Adipose tissue (tissue), 3 donors: ENCODE data around the gene UCHL5. TPM values are rescaled to one million over a fixed set of nuclear protein-coding genes. Genes with fewer than 3 reads are reported as not detected.
"Not testable (repeated sequence)": the region's sequence is repeated elsewhere in the genome, so short reads cannot be mapped to it uniquely, and the experiment has no call there.

Experiments
- H3K27ac ChIP-seq: one replicate; pipeline ENCODE4 v1.5.1; 2013; ENCODE audit warnings: low read depth, low read length
- WGBS, 3 donors: extraction: QIAGEN DNeasy Blood & Tissue Kit; methylation state at CpG; one replicate each; pipeline ENCODE4 v1.1.7; 2013; 5-methylcytosine and 5-hydroxymethylcytosine counted together
- polyA plus RNA-seq, 3 donors: library from polyadenylated mRNA; stranded (reverse); fragments of 200-250 nt; gene quantifications; one replicate each; pipeline ENCODE4 v1.2.3, GENCODE V29; 2013
- donor health status: healthy with polysubstance abuse.
- donor health status: Bipolar disorder and iron deficiency.
- donor health status: healthy.

UCHL5 gene
- polyA plus RNA-seq, 3 donors, result 14.4 to 16.0 (median 15.0) TPM

DNA sequence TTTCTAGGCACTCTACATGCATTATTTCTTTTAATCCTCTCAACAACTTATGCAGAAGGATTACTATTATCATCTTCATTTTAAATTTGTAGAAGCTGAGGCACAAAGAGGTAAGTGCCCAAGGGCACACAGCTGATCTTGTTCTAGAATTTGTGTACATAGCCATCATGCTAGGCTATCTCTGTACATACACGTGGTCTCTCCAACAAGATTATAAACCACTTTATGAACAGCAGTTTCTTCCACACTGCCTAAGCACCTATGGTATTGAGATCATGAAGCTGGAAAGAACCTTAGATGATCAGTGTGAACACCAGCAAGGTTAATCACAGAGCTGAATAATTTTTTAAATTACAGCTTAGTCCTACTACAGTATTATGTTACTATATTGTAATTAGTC lies 28.9 kb downstream of the UCHL5 start:
- no peak overlapping the region for H3K27ac ChIP-seq
- 39 to 86% (median 85%) methylated on average over 1 of the region's 1 CpG for WGBS, 3 donors

DNA sequence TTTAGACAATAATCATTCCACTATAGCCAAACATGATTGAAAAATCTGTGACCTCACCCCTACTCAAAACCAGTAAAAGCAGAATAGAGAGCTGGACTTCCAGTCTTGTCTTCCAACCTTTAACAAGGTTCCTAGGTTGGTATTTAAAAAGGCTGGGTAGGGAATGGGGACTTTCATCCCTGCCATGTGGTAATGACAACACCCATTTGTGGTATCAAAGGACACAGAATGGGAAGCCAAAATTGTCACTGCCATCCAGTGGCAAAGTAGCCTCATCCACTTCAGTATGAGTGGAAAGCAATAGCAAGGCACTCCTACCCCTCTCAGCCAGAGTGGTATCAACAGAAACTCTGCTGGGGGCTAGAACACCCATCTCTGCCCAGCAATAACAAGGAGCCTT lies 33.9 kb downstream of the UCHL5 start:
- no peak overlapping the region for H3K27ac ChIP-seq

- no peak overlapping the region for H3K27ac ChIP-seq
Observed at GRCh38 chr1:193019442-193020026, 39.6 kb downstream of the UCHL5 start.

DNA sequence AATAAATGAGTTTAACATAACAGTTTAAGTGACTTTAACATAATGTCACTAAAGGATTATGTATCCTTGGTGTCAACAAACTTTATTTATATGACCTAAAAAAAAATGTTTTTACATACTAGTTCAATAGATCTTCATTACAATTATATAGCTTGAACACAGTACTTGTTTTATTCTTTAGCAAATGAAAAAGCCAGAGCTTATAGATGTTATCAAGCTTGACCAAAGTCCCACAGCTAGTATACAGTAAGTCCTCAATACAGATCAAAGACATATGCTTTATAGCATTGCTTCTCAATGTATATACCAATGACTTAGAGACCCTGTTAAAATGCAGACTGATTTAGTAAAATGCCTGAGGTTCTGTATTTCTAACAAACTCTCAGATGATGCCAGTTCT lies 42.4 kb downstream of the UCHL5 start:
- H3K27ac ChIP-seq, result no peak overlapping the region

DNA sequence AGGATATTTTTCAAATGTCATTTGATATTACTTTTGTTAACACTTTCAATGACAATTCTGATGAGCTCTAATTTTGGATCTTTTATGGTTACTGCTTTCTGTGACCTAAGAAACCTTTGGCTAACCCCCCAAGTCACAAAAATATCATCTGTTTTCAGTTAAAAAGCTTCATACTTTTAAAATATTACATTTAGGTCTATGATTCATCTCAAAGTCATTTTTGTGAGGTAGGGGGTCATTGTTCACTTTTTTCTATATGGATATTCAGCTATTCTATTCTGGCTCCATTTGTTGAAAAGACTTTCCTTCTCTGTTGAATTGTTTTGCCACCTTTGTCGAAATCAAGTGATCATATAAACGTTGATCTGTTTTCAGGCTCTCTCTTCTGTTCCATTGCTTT lies 44.8 kb downstream of the UCHL5 start:
- H3K27ac ChIP-seq, result no peak overlapping the region
- 44 to 79% (median 76%) methylated on average over 2 of the region's 2 CpGs for whole genome bisulfite sequencing, 3 donors

DNA sequence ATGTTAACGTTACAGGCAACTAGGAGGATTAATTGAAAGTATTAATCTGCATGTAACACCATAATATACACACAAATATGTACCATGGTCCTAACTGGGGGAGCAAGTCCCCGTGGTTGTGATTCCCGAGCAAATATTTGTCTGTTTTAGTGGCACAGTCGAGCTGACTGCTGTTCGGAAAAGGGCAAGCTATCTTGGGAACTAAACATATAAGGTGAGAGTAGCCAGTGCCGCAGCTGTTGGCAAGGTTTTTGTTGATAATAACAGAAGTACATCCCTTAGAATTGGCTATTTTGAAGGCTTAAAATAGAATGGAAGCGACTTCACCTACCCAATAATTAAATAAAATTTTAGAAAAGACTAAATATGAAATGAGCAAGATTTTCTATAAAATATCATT lies 45.5 kb downstream of the UCHL5 start:
- H3K27ac ChIP-seq, result no peak overlapping the region
- 37 to 87% (median 76%) methylated on average over 7 of the region's 7 CpGs for WGBS, 3 donors

- WGBS, 3 donors, result 52 to 81% (median 66%) methylated on average over 2 of the region's 2 CpGs
- H3K27ac ChIP-seq, result no peak overlapping the region
Observed at GRCh38 chr1:193013005-193013404, 46.2 kb downstream of the UCHL5 start.

DNA sequence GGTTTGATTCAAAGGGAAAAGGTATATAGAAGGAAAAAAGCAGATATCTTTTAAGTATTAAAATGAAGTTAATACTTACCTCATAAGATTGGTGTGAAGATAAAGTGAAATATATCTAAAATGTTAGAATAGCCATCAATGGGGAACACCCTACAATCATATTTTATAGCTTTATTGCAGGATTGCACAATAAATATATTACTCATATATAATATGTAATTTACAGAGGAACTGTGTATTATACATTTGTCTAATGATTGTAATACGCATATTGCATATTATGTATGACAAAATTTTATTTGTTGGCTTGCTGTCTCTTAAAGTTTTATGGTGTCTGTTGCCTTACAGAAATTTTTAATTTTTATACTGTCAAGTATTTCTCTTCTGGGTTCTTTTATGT lies 47.8 kb downstream of the UCHL5 start:
- no peak overlapping the region for H3K27ac ChIP-seq
- 93 to 100% (median 100%) methylated on average over 1 of the region's 1 CpG for WGBS, 3 donors

- WGBS, 3 donors, result 46 to 94% (median 82%) methylated on average over 3 of the region's 3 CpGs
- no peak overlapping the region for H3K27ac ChIP-seq
Observed at GRCh38 chr1:193009501-193009900, 49.7 kb downstream of the UCHL5 start.

GRCh38 chr1:193005785-193006184 lies 53.4 kb downstream of the UCHL5 start:
- no peak overlapping the region for H3K27ac ChIP-seq
- 94 to 97% (median 95%) methylated on average over 5 of the region's 5 CpGs for WGBS, 3 donors

DNA sequence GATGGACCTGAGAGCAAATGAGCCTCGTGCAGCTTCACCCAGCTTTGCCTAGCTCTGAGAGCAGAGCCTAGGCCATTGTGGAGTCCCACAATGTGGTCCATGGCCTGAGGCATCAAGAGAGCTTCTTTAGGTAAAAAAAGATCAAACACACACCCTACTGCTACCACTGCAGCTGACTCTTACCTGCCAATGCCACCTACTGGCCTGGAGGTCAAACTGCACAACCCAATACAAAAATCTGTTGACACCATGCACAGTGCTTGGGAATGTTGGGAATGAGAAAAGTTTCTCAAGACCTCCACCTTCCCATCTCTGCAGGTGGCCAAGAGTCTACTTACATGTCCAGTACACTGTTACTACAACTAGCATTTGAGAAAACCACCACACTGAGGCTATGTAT lies 60.6 kb downstream of the UCHL5 start:
- H3K27ac ChIP-seq, result no peak overlapping the region
- WGBS, 3 donors, result 92 to 100% (median 93%) methylated on average over 1 of the region's 1 CpG

DNA sequence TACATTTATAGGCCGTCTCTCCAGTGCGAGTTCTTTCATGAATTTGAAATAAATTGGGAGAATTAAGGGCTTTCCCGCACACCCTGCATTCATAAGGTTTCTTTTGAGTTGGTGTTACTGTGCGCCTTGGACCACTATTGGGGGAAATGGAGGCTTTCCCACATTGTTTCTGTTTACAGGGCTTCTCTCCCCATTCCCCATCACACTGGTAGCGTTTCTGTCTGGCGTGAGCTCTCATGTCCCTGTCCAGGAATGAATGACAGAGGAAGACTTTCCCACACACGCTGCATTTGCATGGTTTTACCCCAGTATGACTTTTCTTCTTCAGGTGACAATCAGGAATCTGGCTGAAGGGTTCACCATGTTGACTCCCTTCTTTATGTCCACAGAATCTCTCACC lies 65.0 kb downstream of the UCHL5 start:
- WGBS, 3 donors, result 98 to 99% (median 99%) methylated on average over 7 of the region's 7 CpGs

GRCh38 chr1:192993426-192994085 lies 65.6 kb downstream of the UCHL5 start:
- WGBS, 3 donors, result 92 to 94% (median 93%) methylated on average over 10 of the region's 10 CpGs
- no peak overlapping the region for H3K27ac ChIP-seq

More for the DNA sequence above, 65.0 kb downstream of the UCHL5 start:
- no peak overlapping the region for H3K27ac ChIP-seq

DNA sequence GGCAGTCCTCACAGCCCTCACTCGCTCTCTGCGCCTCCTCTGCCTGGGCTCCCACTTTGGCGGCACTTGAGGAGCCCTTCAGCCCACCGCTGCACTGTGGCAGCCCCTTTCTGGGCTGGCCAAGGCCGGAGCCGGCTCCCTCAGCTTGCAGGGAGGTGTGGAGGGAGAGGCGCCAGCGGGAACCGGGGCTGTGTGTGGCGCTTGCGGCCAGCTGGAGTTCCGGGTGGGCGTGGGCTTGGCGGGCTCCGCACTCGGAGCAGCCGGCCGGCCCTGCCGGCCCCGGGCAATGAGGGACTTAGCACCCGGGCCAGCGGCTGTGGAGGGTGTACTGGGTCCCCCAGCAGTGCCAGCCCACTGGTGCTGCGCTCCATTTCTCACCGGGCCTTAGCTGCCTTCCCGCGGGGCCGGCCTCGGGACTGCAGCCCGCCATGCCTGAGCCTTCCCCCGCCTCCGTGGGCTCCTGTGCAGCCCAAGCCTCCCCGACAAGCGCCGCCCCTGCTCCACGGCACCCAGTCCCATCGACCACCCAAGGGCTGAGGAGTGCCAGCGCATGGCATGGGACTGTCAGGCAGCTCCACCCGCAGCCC lies 72.3 kb downstream of the UCHL5 start:
- not testable (repeated sequence) for H3K27ac ChIP-seq
- 91 to 98% (median 95%) methylated on average over 24 to 36 of the region's 38 CpGs for WGBS, 3 donors

GRCh38 chr1:192986110-192986747 lies 72.9 kb downstream of the UCHL5 start:
- WGBS, 3 donors, result 75 to 87% (median 82%) methylated on average over 8 of the region's 8 CpGs
- H3K27ac ChIP-seq, result no peak overlapping the region

GRCh38 chr1:192984080-192984479 lies 75.1 kb downstream of the UCHL5 start:
- H3K27ac ChIP-seq, result no peak overlapping the region

DNA sequence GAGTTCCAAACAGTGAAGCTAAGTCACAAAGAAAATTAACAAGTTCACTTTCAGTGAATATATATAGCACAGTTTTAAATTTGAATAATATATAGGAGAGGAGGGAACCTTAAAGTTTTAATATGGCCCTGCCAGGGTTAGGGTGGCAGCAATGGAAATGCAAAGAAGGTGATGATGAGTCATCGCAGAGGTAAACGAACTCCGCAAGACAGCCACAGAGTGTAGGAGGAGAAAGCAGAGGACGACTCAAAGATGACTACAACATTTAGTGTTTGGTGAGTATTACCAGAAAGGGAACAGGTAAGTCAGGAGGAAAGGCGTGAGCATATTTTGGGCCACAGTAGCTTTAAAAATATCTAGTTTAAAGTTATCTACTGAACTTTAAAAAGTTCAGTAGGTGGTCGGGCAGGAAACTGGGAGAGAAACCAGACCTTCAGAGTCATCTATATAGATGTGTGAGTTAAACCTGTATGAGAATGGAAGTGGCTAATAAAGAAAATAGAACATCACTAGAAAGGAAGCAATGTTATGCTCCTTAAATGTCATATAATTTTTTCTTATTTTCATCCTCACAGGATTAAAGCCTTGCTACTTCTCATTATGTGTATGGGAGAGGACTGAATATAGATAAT lies 75.7 kb downstream of the UCHL5 start:
- H3K27ac ChIP-seq, result no peak overlapping the region
- 75 to 85% (median 83%) methylated on average over 6 of the region's 6 CpGs for WGBS, 3 donors

More at GRCh38 chr1:192984080-192984479, 75.1 kb downstream of the UCHL5 start:
- WGBS, 3 donors, result 60 to 84% (median 76%) methylated on average over 1 of the region's 1 CpG

DNA sequence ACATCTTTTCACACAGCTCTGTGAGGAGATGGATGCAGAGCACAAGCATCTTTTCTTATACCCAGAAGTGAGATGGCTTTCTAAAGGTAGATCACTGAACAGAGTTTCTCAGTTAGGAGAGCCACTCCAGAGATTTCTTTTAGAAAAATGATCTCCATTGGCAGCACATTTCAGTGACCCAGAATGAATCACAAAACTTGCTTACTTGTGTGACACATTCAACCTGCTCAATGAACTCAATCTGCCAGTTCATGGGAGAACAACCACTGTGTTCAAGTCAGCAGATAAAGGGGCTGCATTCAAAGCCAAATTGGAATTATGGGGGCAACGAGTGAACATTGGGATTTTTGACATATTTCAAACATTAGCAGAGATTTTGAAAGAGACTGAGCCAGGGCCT lies 78.3 kb downstream of the UCHL5 start:
- WGBS, 3 donors, result 55 to 82% (median 80%) methylated on average over 1 of the region's 1 CpG

GRCh38 chr1:192980334-192980733 lies 78.8 kb downstream of the UCHL5 start:
- WGBS, 3 donors, result 85 to 97% (median 92%) methylated on average over 4 of the region's 4 CpGs
- H3K27ac ChIP-seq, result not testable (repeated sequence)

More for the DNA sequence above, 78.3 kb downstream of the UCHL5 start:
- no peak overlapping the region for H3K27ac ChIP-seq
